Islet of Langerhans (tissue), 1 donor: ENCODE results near the gene SLC9A3.
"Not testable (repeated sequence)": the region's sequence is repeated elsewhere in the genome, so short reads cannot be mapped to it uniquely, and the experiment has no call there.

Experiments used
- FAIRE-seq: peaks from one replicate; lab custom pipeline; 2011; peaks lifted over from hg19 to GRCh38; lab: Jason Lieb, UNC

SLC9A3 gene

GRCh38 chr5:524234-524972, at the start of gene SLC9A3:
Gene SLC9A3, minus strand, starts transcription at chr5:524449.
- no peak for FAIRE-seq

GRCh38 chr5:573976-574375, 49.7 kb upstream of the SLC9A3 start:
- FAIRE-seq, result no peak

GRCh38 chr5:573206-573605, 49.0 kb upstream of the SLC9A3 start:
- FAIRE-seq, result no peak

GRCh38 chr5:572398-573019, 48.3 kb upstream of the SLC9A3 start:
- no peak for FAIRE-seq

GRCh38 chr5:571791-572190, 47.5 kb upstream of the SLC9A3 start:
- no peak for FAIRE-seq

- FAIRE-seq, result no peak
Observed at GRCh38 chr5:570886-571285, 46.6 kb upstream of the SLC9A3 start.

- FAIRE-seq, result no peak
Observed at GRCh38 chr5:570446-570845, 46.2 kb upstream of the SLC9A3 start.

GRCh38 chr5:569868-570361, 45.7 kb upstream of the SLC9A3 start:
- no peak for FAIRE-seq

- FAIRE-seq, result no peak
Observed at GRCh38 chr5:569358-569867, 45.2 kb upstream of the SLC9A3 start.

- FAIRE-seq, result no peak
Observed at GRCh38 chr5:568809-569208, 44.6 kb upstream of the SLC9A3 start.

GRCh38 chr5:568061-568781, 44.0 kb upstream of the SLC9A3 start:
- no peak for FAIRE-seq

GRCh38 chr5:567664-568060, 43.4 kb upstream of the SLC9A3 start:
- FAIRE-seq, result no peak

GRCh38 chr5:566636-567309, 42.5 kb upstream of the SLC9A3 start:
- FAIRE-seq, result no peak

- FAIRE-seq, result no peak
Observed at GRCh38 chr5:565782-566440, 41.7 kb upstream of the SLC9A3 start.

GRCh38 chr5:561408-561807, 37.2 kb upstream of the SLC9A3 start:
- FAIRE-seq, result no peak

GRCh38 chr5:560792-561166, 36.5 kb upstream of the SLC9A3 start:
- no peak for FAIRE-seq

- no peak for FAIRE-seq
Observed at GRCh38 chr5:558871-559503, 34.7 kb upstream of the SLC9A3 start.

GRCh38 chr5:558326-558725, 34.1 kb upstream of the SLC9A3 start:
- no peak for FAIRE-seq

GRCh38 chr5:557917-558316, 33.7 kb upstream of the SLC9A3 start:
- FAIRE-seq, result not testable (repeated sequence)

GRCh38 chr5:556909-557441, 32.7 kb upstream of the SLC9A3 start:
- no peak for FAIRE-seq

GRCh38 chr5:555058-555623, 30.9 kb upstream of the SLC9A3 start:
- no peak for FAIRE-seq
